ENCODE results near the gene HMCES.

GRCh38 chr3:129329858-129330257 is 51.2 kb downstream of the HMCES start:
- TF ChIP-seq, protein P1, sequence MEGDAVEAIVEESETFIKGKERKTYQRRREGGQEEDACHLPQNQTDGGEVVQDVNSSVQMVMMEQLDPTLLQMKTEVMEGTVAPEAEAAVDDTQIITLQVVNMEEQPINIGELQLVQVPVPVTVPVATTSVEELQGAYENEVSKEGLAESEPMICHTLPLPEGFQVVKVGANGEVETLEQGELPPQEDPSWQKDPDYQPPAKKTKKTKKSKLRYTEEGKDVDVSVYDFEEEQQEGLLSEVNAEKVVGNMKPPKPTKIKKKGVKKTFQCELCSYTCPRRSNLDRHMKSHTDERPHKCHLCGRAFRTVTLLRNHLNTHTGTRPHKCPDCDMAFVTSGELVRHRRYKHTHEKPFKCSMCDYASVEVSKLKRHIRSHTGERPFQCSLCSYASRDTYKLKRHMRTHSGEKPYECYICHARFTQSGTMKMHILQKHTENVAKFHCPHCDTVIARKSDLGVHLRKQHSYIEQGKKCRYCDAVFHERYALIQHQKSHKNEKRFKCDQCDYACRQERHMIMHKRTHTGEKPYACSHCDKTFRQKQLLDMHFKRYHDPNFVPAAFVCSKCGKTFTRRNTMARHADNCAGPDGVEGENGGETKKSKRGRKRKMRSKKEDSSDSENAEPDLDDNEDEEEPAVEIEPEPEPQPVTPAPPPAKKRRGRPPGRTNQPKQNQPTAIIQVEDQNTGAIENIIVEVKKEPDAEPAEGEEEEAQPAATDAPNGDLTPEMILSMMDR (IDR thresholded peaks at IDR 0.05), result no peak
- no peak for TF ChIP-seq EZH2 (IDR thresholded peaks at IDR 0.05; ENCODE audit: borderline replicate concordance, insufficient read depth, low read depth, low read length, poor library complexity, severe bottlenecking)

Measured in B cell (primary cell).